ENCODE data around the gene TAC1. TPM values are rescaled to one million over a fixed set of nuclear protein-coding genes. Genes with fewer than 3 reads are reported as not detected.

The TAC1 gene
- total RNA-seq, 1 experiment from 2014 or later = 0.80 TPM

- H3K27me3 Mint-ChIP-seq (ENCODE audit: unreplicated experiment) = peaks cover 18% of the 10 kb centered on the region
- H3K27ac Mint-ChIP-seq (ENCODE audit: unreplicated experiment) = no peak overlapping the region
- intact Hi-C loops (cut with micrococcal nuclease; ENCODE audit: unreplicated experiment) = loop anchor here (10.0 kb wide), 1 partner anchor 129 kb away; no protein-coding TSS in a partner anchor
These were observed 2.4 kb downstream of the TAC1 start for GRCh38 chr7:97734255-97734654.

DNA sequence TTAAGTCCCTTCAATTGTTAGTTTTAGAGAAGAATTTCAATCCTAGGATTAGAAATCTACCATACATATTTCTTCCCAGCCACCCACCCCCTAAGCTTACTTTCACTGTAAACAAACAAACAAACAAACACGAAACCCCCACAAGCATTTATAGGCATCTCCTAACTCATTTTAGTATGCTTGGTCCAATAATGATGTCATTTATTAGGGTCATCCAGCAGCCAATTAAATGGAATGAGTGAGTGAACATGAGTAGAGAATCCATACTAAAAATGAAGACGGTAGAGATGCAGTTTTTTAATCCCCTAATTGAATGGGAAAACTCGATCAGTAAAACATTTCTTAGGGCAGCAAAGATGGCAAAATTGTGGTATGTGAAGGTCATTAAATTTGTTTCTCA lies 3.2 kb downstream of the TAC1 start:
- H3K36me3 Mint-ChIP-seq (ENCODE audit: insufficient read depth, unreplicated experiment) = peaks cover 7% of the 10 kb centered on the region

More at GRCh38 chr7:97734255-97734654, 2.4 kb downstream of the TAC1 start:
- Mint-ChIP-seq H3K36me3 (ENCODE audit: insufficient read depth, unreplicated experiment) (peaks cover 7% of the 10 kb centered on the region), H3K4me1 (ENCODE audit: low read depth, unreplicated experiment) (no peaks in the 10 kb centered on the region), H3K4me3 (ENCODE audit: low read depth, unreplicated experiment) (no peak overlapping the region), H3K9me3 (ENCODE audit: low read depth, unreplicated experiment) (no peaks in the 10 kb centered on the region)
- CTCF ChIA-PET = no interaction called here
- BruUV-seq (replicated peaks) = no TSS peak
- no peak for DNase-seq
- TF ChIP-seq, protein P1, sequence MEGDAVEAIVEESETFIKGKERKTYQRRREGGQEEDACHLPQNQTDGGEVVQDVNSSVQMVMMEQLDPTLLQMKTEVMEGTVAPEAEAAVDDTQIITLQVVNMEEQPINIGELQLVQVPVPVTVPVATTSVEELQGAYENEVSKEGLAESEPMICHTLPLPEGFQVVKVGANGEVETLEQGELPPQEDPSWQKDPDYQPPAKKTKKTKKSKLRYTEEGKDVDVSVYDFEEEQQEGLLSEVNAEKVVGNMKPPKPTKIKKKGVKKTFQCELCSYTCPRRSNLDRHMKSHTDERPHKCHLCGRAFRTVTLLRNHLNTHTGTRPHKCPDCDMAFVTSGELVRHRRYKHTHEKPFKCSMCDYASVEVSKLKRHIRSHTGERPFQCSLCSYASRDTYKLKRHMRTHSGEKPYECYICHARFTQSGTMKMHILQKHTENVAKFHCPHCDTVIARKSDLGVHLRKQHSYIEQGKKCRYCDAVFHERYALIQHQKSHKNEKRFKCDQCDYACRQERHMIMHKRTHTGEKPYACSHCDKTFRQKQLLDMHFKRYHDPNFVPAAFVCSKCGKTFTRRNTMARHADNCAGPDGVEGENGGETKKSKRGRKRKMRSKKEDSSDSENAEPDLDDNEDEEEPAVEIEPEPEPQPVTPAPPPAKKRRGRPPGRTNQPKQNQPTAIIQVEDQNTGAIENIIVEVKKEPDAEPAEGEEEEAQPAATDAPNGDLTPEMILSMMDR (IDR thresholded peaks at IDR 0.05; ENCODE audit: unreplicated experiment) = no peak

GRCh38 chr7:97748482-97748881 lies 16.6 kb downstream of the TAC1 start:
- Mint-ChIP-seq H3K27me3 (ENCODE audit: unreplicated experiment) (no peaks in the 10 kb centered on the region), H3K27ac (ENCODE audit: unreplicated experiment) (no peak overlapping the region), H3K9me3 (ENCODE audit: low read depth, unreplicated experiment) (no peaks in the 10 kb centered on the region), H3K4me3 (ENCODE audit: low read depth, unreplicated experiment) (no peak overlapping the region), H3K36me3 (ENCODE audit: insufficient read depth, unreplicated experiment) (no peaks in the 10 kb centered on the region), H3K4me1 (ENCODE audit: low read depth, unreplicated experiment) (no peaks in the 10 kb centered on the region)
- TF ChIP-seq, protein P1 (IDR thresholded peaks at IDR 0.05; ENCODE audit: unreplicated experiment) = no peak
- intact Hi-C loops (cut with micrococcal nuclease; ENCODE audit: unreplicated experiment) = loop anchor here (10.0 kb wide), 1 partner anchor 254 kb away; no protein-coding TSS in a partner anchor
- BruUV-seq (replicated peaks) = no TSS peak
- no peak for DNase-seq
- CTCF ChIA-PET = no interaction called here

More for the DNA sequence above, 3.2 kb downstream of the TAC1 start:
- no peaks in the 10 kb centered on the region for H3K9me3 Mint-ChIP-seq (ENCODE audit: low read depth, unreplicated experiment)
- no peak overlapping the region for H3K27ac Mint-ChIP-seq (ENCODE audit: unreplicated experiment)
- intact Hi-C loops (cut with micrococcal nuclease; ENCODE audit: unreplicated experiment) = loop anchor here (5.0 to 10.0 kb wide), 2 partner anchors 82 to 130 kb away; no protein-coding TSS in a partner anchor
- H3K4me1 Mint-ChIP-seq (ENCODE audit: low read depth, unreplicated experiment) = no peaks in the 10 kb centered on the region
- BruUV-seq (replicated peaks) = no TSS peak
- H3K4me3 Mint-ChIP-seq (ENCODE audit: low read depth, unreplicated experiment) = no peak overlapping the region
- no peak for DNase-seq
- TF ChIP-seq, protein P1 (IDR thresholded peaks at IDR 0.05; ENCODE audit: unreplicated experiment) = no peak
- peaks cover 18% of the 10 kb centered on the region for H3K27me3 Mint-ChIP-seq (ENCODE audit: unreplicated experiment)
- CTCF ChIA-PET = no interaction called here

DNA sequence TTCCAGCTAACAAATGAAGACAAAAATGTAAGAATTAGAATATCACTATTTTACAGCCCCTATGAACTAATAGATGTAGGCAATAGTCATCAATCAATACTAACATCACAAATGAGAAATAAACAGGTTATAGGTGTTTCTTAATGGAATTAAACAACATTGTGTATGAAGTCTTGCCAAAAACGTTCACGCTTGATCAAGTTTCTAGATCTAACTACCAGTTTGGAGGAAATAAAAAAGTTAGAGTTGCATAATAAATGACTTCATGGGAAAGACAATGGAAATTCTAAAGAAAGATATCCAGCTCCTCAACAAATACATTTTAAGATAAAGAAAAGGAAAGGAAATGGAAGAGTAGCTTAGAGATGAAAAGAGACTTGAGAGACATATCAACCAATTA lies 19.7 kb downstream of the TAC1 start:
- no TSS peak for BruUV-seq (replicated peaks)
- CTCF ChIA-PET = no interaction called here
- no peak for DNase-seq
- no peaks in the 10 kb centered on the region for H3K4me1 Mint-ChIP-seq (ENCODE audit: low read depth, unreplicated experiment)
- H3K27me3 Mint-ChIP-seq (ENCODE audit: unreplicated experiment) = no peaks in the 10 kb centered on the region
- H3K36me3 Mint-ChIP-seq (ENCODE audit: insufficient read depth, unreplicated experiment) = no peaks in the 10 kb centered on the region
- H3K9me3 Mint-ChIP-seq (ENCODE audit: low read depth, unreplicated experiment) = no peaks in the 10 kb centered on the region
- H3K4me3 Mint-ChIP-seq (ENCODE audit: low read depth, unreplicated experiment) = no peak overlapping the region
- TF ChIP-seq, protein P1 (IDR thresholded peaks at IDR 0.05; ENCODE audit: unreplicated experiment) = no peak
- no peak overlapping the region for H3K27ac Mint-ChIP-seq (ENCODE audit: unreplicated experiment)
- intact Hi-C loops (cut with micrococcal nuclease; ENCODE audit: unreplicated experiment) = no loop called here
